NCI-H2029 treated with DMSO at 0.1 percent for 48 hours (cell line): ENCODE data around the gene C13orf46.

Experiments
- DNase-seq: peaks from one replicate; lab custom pipeline; 2025; lab: John Stamatoyannopoulos, UW

Gene C13orf46

DNA sequence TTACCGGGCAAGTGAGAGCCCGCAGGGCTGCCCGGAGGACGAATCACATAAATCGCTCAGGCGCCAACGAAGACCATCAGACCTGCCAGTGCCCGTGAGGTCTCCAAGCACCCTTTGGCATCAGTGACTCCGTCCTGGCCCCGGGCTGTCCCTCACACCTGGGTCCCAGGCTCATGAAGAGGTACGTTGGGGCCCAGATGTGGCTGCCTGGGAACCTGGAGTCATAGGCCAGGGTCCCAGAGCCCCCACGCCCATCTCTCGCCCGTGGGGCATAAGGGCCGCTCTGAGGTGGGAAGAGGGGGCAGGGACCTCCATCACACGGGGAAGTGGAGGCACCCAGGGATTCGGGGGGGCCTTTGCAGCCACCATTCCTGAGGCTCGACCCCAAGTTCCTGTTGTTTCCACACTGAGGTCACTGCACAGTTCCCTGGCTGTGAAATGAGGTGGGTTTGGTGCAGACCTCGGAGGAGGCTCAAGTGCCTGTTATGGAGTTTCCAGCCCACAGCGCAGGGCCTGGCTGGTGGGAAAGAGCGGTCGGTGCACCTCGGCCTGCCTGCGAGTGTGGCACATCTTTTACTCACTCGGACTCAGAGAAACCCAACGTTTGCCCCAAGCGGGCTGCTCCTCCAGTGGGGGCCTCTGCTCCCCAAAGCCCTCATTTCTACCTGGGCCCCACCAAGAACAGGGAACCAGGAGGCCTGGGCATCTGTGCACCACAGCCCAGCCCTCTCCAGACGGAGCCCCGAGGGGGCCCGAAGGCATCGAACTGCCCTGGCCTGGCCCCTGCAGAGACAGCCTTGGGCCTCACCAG lies 35.9 kb upstream of the C13orf46 start:
- no peak for DNase-seq

DNA sequence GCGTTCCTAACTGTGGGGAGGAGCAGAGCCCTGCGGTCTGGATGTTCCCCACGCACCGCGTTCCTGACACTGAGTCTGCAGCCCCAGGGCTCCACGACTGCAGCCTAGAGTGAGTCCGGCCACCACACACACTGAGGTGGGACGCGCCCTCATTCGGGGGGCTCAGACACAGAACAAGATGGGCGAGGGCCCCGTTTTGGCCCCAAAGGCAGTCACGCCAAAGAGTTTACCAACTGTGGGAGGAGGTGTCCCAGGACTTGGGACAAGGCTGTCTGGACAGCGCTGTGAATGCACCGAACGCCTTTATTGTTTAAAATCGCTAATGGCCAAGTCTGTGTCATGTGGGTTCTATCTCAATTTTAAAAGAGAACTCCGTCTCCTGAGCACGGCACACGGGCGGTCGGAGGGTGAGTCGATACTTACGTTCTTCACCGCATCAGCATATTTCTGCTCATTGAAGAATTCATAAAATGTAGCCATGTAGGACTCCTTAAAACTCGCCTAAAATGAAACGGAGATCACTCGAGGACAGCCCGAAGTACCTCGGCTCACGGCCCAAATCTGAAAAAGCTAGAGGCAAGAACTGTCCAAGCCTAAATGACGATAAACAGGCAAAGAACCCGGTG lies 35.2 kb upstream of the C13orf46 start:
- no peak for DNase-seq

DNA sequence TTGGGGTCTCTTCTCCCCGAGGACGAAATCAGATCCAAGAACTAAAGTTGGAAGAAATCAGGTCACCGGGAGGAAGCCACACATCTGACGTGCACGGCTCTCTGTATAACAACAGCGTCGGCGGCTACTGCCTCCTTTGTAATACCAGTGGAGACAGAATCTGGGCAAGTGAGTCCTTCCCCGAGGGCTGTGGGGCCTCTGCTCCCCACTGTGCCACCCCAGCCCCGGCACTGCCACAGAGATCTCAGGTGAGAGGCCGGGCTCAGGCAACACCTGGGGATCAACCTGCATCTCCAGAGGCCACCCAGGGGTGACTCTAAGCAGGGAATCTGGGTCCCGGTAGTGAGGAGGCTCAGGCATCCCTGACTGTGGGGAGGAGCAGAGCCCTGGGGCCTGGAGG lies 33.7 kb upstream of the C13orf46 start:
- no peak for DNase-seq

- no peak for DNase-seq
These were observed 31.4 kb upstream of the C13orf46 start for GRCh38 chr13:114005206-114005724.

GRCh38 chr13:114004420-114005205 lies 30.7 kb upstream of the C13orf46 start:
- no peak for DNase-seq

- no peak for DNase-seq
These were observed 29.0 kb upstream of the C13orf46 start for GRCh38 chr13:114002771-114003321.

DNA sequence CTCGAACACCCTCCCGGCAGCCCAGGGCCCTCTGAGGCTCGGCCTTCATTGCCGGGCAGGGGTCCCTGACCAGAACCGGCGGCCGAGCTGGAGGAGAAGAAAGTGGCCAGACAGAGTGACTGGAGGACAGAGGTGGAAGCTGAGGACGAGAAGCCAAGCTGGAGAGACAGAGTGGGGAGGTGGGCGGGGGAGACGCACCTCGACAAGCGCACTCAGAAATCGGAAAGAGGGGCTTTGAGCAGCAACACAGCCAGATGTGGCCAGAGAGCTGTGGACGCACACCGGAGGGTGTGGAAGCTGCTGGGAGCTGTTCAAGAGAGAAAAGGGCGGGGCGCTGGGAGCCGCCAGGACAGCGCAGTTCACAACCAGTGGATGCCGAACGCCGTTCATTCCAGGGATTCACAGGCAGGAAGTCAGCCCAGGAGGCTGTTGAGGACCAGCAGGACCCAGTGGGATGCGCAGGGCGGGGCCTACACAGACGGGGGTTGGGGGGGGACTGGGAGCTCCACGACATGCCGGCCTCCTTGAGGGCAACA lies 28.2 kb upstream of the C13orf46 start:
- no peak for DNase-seq

- no peak for DNase-seq
These were observed 27.6 kb upstream of the C13orf46 start for GRCh38 chr13:114001331-114002008.

- no peak for DNase-seq
These were observed 26.5 kb upstream of the C13orf46 start for GRCh38 chr13:114000151-114001040.

GRCh38 chr13:113999618-113999910 lies 25.7 kb upstream of the C13orf46 start:
- no peak for DNase-seq

GRCh38 chr13:113998781-113999617 lies 25.1 kb upstream of the C13orf46 start:
- DNase-seq, result no peak

DNA sequence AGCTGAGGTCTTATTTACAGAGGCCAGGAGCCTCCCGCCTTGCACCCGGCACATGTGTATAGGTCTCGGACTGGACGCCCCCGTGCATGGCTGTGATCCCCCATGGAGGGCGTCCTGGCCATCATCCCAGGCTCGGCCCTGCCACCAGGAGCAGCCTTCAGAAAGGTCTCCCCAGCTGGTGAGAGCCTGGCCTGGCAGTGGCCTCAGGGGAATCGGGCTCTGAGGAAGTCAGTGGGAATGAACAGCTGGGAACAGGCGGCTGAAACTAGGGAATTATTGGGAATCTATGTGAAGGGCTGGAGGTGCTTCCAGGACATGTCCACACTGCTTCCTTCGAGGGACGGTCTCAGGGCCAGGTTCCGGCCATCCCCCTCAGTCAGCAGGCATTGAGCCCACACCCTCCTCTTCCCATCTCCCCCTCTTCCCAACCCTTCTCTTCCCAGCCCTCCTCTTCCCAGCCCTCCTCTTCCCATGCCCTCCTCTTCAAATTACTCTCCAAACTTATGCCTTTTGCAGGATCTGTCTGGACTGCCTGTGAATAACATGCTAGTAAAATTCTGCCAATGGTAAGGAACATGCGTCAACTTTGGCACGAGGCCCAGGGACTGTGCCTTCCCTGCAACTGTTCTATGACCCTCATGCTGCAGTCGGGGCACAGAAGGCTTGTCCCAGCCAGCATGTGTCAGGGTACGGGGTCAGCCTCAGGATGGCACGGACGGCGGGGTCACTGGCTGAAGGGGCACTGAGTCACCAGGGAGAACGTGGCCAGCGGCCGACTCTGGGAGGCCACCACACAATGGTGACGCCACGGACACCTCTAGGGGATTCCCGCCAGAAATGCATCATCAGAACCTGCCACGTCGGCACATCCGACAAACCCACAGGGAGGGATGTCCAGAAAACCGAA lies 24.2 kb upstream of the C13orf46 start:
- no peak for DNase-seq

DNA sequence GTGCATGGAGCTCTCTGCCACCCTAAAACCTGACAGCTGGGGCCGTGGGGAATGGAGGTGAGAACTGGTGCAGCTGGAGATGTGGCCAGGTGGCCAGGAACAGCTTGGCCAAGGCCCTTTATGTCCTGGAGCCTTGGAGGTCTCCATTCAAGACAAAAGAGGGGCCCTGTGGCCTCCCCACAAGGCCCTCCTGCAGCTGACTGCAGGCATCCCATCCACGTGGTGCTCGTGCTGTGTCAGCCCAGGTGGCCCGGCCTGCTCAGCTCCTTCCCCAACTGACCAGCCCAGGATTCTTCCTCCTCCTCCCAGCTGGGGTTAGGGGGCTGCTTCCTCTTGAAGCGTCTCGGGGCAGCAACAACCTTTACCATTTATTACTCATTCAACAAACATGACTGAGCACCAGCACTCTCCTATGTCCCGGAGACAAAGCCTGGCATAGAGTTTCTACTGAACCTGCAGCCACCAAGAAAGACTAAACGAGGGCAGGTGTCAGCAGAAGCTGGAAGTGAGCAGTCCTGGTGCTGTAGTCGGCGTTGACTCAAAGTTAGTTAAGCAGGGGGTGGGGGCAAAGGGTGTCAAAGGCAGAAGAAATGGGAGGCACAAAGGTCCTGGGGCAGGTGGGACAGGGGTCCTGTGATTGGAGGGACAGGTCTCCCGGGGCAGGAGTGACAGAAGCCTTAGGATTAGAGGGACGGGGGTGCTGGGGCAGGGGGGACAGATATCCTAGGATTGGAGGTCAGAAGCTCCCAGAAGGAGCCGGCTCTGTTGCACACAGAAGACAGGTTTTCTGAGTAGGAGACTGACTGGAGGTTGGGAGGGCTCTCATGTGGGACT lies 23.3 kb upstream of the C13orf46 start:
- no peak for DNase-seq

- no peak for DNase-seq
These were observed 22.4 kb upstream of the C13orf46 start for GRCh38 chr13:113996081-113996911.

GRCh38 chr13:113995051-113995601 lies 21.2 kb upstream of the C13orf46 start:
- DNase-seq, result no peak

- DNase-seq, result no peak
These were observed 18.6 kb upstream of the C13orf46 start for GRCh38 chr13:113992276-113993005.
